ENCODE data around the gene TGM3.
"Not testable (repeated sequence)": the region's sequence is repeated elsewhere in the genome, so short reads cannot be mapped to it uniquely, and the experiment has no call there.

The TGM3 gene

GRCh38 chr20:2295886-2296515 lies at the start of gene TGM3:
TGM3 (plus strand) TSS chr20:2296001; CDS start chr20:2296064, 63 bp downstream.
- in situ Hi-C loops (cut with HindIII; ENCODE audit: low sequenced_read_pairs) = no loop called here

- in situ Hi-C loops (cut with HindIII; ENCODE audit: low sequenced_read_pairs) = no loop called here
Measured at GRCh38 chr20:2246069-2246491, 49.7 kb upstream of the TGM3 start.

- in situ Hi-C loops (cut with HindIII; ENCODE audit: low sequenced_read_pairs) = no loop called here
Measured at GRCh38 chr20:2248837-2249236, 47.0 kb upstream of the TGM3 start.

- in situ Hi-C loops (cut with HindIII; ENCODE audit: low sequenced_read_pairs) = no loop called here
Measured at GRCh38 chr20:2249935-2250334, 45.9 kb upstream of the TGM3 start.

GRCh38 chr20:2252419-2252997 lies 43.3 kb upstream of the TGM3 start:
- in situ Hi-C loops (cut with HindIII; ENCODE audit: low sequenced_read_pairs) = no loop called here

- in situ Hi-C loops (cut with HindIII; ENCODE audit: low sequenced_read_pairs) = no loop called here
Measured at GRCh38 chr20:2253256-2253655, 42.5 kb upstream of the TGM3 start.

GRCh38 chr20:2254333-2254732 lies 41.5 kb upstream of the TGM3 start:
- in situ Hi-C loops (cut with HindIII; ENCODE audit: low sequenced_read_pairs) = no loop called here

- in situ Hi-C loops (cut with HindIII; ENCODE audit: low sequenced_read_pairs) = no loop called here
Measured at GRCh38 chr20:2255926-2256531, 39.8 kb upstream of the TGM3 start.

GRCh38 chr20:2259731-2260130 lies 36.1 kb upstream of the TGM3 start:
- in situ Hi-C loops (cut with HindIII; ENCODE audit: low sequenced_read_pairs) = no loop called here

GRCh38 chr20:2260250-2260649 lies 35.6 kb upstream of the TGM3 start:
- in situ Hi-C loops (cut with HindIII; ENCODE audit: low sequenced_read_pairs) = no loop called here

GRCh38 chr20:2261046-2261485 lies 34.7 kb upstream of the TGM3 start:
- in situ Hi-C loops (cut with HindIII; ENCODE audit: low sequenced_read_pairs) = no loop called here

GRCh38 chr20:2261629-2262028 lies 34.2 kb upstream of the TGM3 start:
- in situ Hi-C loops (cut with HindIII; ENCODE audit: low sequenced_read_pairs) = no loop called here

- in situ Hi-C loops (cut with HindIII; ENCODE audit: low sequenced_read_pairs) = no loop called here
Measured at GRCh38 chr20:2264118-2264517, 31.7 kb upstream of the TGM3 start.

GRCh38 chr20:2264621-2265374 lies 31.0 kb upstream of the TGM3 start:
- in situ Hi-C loops (cut with HindIII; ENCODE audit: low sequenced_read_pairs) = not testable (repeated sequence)

GRCh38 chr20:2273634-2274302 lies 22.0 kb upstream of the TGM3 start:
- in situ Hi-C loops (cut with HindIII; ENCODE audit: low sequenced_read_pairs) = no loop called here

- in situ Hi-C loops (cut with HindIII; ENCODE audit: low sequenced_read_pairs) = no loop called here
Measured at GRCh38 chr20:2276015-2276414, 19.8 kb upstream of the TGM3 start.

GRCh38 chr20:2279253-2279779 lies 16.5 kb upstream of the TGM3 start:
- in situ Hi-C loops (cut with HindIII; ENCODE audit: low sequenced_read_pairs) = no loop called here

- in situ Hi-C loops (cut with HindIII; ENCODE audit: low sequenced_read_pairs) = no loop called here
Measured at GRCh38 chr20:2280082-2280481, 15.7 kb upstream of the TGM3 start.

GRCh38 chr20:2281563-2281962 lies 14.2 kb upstream of the TGM3 start:
- in situ Hi-C loops (cut with HindIII; ENCODE audit: low sequenced_read_pairs) = no loop called here

- in situ Hi-C loops (cut with HindIII; ENCODE audit: low sequenced_read_pairs) = no loop called here
Measured at GRCh38 chr20:2282181-2282580, 13.6 kb upstream of the TGM3 start.
